NCI-H510A (cell line): ENCODE results near the gene RALGAPA1.

ENCODE experiments used
- DNase-seq: peaks from one replicate; lab custom pipeline; 2025; lab: John Stamatoyannopoulos, UW

RALGAPA1 gene

GRCh38 chr14:35535483-35536112, 273.5 kb downstream of the RALGAPA1 start:
- peak; percentile 29 for DNase-seq

GRCh38 chr14:35534873-35535482, 274.1 kb downstream of the RALGAPA1 start:
- no peak for DNase-seq

DNA sequence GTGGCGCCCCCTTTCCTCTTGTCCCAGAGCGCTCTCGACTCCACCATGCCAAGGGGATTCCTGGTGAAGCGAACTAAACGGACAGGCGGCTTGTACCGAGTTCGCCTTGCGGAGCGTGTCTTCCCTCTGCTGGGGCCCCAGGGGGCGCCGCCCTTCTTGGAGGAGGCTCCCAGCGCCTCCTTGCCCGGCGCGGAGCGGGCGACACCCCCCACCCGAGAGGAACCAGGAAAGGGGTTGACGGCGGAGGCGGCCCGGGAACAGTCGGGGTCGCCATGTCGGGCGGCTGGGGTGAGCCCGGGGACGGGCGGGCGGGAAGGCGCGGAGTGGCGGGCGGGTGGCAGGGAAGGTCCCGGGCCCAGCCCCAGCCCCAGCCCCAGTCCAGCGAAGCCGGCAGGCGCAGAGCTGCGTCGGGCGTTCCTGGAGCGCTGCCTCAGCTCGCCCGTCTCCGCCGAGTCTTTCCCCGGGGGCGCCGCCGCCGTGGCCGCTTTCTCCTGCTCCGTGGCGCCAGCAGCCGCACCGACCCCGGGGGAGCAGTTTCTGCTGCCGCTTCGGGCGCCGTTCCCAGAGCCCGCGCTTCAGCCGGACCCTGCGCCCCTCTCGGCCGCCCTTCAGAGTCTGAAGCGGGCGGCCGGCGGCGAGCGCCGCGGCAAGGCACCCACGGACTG, 274.8 kb downstream of the RALGAPA1 start:
- peak; percentile 64 for DNase-seq

DNA sequence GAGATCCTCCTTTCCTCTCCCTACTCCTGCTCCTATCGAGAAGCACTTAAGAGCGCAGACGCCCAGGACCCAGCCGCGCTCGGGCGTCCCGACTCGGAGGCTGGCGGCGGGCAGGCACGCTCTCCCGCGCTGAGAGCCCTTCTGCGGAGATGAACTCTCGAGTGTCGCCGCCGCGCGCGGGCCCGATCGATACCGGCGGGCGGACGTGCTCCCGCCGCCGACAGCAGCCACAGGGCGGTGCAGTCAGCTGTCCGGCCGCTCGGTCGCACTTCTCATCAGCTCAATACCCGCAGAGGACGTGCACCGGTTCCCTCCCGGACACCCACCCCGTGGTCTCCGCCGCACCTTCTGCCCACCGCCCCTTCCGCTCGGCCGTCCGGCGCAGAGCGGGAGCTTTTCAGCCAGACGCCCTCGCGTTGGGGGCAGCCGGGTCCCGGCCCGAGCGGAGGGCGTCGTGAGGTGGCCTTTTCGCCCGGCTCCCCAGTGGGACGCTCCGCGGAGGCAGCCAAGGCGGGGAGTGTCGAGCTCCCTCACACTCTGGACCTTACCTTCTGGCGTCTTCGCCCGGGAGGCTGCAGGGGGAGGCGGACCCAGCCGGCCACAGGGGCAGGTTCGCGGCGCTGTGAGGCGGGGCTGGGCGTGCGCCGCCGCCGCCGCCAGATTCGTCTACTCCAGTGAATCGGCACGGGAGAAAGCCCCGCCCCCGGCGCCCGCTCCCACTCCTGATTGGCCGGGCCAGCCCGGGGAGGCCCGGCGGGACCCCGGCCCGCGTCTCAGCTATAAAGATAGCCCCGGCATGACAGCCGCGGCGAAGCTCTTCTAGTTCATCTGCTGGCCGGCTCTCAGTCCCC, 275.5 kb downstream of the RALGAPA1 start, which contains the start of gene INSM2:
TSS of gene INSM2 (plus strand) at position 808 of the 851 bp plus-strand sequence. CDS start 89 bp downstream, outside the sequence.
- peak; percentile 86 for DNase-seq

DNA sequence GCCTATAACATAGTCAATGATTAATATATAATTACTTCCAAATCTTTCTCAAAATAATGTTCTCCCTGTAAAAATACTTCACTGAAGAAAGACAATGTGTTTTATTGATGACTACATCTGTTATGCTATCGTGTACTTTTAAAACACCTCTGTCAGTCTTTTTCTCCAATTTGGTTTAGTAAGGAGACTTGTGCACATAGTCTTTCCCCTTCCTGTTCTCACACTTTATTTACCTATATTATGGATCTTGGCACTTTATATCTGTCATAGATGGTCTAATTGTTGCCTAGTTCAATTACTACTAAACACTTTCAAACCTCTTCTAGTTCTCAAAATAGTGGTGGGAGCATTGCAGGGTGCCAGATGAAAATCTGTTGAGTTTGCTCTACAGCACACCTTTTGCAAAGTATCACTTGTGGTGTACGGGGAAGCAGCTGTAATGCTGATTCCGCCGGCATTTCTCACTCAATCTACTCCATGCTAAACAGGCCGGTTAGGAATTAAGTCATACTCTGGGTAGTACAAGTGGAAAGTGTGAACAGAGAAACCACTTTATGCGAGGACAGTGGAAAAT, 276.2 kb downstream of the RALGAPA1 start:
- DNase-seq = no peak

DNA sequence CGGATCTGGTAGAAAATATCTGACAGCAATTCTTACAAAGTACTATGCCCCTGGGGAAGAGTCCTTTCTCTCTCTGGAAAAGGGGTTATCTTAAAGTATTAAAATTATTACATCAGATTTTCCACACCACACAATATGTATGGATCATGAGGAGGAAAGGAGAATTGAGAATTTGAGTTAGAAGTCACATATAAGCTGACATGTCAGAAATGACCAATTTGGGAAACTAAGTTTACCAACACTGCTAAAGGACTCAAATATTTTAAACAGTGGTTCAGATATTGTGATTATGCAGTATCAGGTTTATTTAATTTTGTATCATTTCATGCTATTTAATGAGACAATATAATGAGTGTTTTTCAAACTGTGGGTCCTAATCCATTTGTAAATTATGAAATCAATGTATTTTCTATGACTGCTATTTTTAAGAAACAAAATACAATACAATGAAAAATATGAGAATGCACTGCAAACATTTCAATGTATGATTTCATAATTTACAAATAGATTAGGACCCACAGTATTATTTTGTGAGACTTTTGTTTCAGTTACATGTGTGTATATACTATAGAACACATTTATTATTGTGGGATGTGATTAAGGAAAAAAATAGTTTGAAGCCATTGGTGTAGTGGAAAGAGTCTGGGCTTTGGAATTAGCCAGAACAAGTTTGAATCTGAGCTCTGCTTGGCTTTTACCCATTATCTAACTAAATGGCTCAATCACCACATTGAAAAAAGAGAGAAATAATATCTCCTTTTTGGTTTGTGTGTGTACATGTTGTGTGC, 276.9 kb downstream of the RALGAPA1 start:
- DNase-seq = no peak

GRCh38 chr14:35526962-35527361, 282.1 kb downstream of the RALGAPA1 start:
- no peak for DNase-seq

DNA sequence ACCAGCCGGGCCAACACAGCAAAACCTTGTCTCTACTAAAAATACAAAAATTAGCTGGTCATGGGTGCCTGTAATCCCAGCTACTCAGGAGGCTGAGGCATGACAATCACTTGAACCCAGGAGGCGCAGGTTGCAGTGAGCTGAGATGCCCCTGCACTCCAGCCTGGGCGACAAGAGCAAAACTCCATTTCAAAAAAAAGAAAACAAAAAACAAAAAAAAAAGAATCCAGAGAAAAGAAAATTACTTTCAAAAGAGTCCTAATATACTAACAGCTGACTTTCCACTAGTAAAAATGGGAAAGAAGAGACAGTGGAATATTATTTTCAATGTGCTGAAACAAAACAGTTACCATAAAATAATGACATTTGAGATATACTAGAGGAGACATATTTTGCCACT, 283.4 kb downstream of the RALGAPA1 start:
- no peak for DNase-seq

DNA sequence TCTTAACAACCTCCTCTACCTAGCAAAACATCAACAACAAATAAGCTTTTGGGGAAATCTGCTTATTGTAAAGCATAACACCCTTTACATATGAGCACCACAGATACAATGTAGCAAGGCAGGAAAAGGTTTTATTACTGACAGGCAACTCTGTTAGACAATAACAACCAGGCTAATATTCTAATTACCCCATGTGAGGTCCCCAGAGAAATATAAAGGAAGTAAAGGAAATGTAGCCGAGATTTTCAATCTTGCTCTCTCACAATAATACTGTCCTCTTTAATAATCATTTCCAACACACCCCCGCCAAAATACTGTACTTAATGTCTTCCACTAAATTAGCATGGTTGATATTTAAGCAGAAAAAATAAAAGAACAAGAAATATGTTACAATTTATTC, 289.1 kb downstream of the RALGAPA1 start:
- no peak for DNase-seq

- no peak for DNase-seq
These were observed 293.2 kb downstream of the RALGAPA1 start for GRCh38 chr14:35515916-35516315.

- DNase-seq = no peak
These were observed 296.3 kb downstream of the RALGAPA1 start for GRCh38 chr14:35512765-35513164.

DNA sequence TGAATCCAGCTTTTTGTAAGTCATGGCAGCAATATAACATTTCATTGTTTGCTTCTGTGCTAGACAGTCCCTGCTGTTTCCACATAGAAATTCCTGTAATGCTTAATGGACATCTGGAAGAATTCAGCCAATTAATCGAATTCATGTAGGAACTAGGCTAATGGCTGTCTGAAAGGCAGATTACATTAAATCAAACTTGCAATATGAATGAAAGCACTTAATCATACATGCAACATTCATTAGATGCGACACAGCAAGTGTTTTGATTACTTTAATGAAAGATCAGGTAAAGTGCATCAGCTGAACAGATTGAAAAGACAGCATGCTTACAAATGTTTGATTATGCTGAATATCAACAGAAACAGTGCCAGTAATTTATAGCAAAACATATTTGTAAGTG, 299.2 kb downstream of the RALGAPA1 start:
- no peak for DNase-seq

- DNase-seq = no peak
These were observed 302.2 kb downstream of the RALGAPA1 start for GRCh38 chr14:35506927-35507326.

- DNase-seq = no peak
These were observed 302.6 kb downstream of the RALGAPA1 start for GRCh38 chr14:35506461-35506860.

- no peak for DNase-seq
These were observed 304.8 kb downstream of the RALGAPA1 start for GRCh38 chr14:35504260-35504659.

DNA sequence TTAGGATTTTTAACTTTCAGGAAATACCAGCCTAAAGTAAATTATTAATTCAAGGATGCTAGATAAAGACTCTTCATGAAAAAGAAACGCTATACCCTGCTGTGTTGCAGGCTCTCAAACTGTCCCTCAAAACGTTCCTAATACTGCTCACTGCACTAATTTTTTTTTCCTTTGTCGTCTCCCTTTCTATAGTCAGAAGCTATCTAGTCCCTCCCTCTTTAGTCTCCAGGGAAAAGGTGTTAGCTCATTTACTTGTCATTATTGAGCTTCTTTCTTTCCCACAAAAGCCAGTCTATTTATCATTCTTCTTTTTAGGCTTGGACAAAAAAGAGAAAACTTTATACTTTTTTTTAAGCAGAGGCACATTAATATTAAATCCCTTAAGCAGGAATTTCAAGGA, 305.4 kb downstream of the RALGAPA1 start:
- no peak for DNase-seq

GRCh38 chr14:35499180-35499579, 309.9 kb downstream of the RALGAPA1 start:
- DNase-seq = no peak

DNA sequence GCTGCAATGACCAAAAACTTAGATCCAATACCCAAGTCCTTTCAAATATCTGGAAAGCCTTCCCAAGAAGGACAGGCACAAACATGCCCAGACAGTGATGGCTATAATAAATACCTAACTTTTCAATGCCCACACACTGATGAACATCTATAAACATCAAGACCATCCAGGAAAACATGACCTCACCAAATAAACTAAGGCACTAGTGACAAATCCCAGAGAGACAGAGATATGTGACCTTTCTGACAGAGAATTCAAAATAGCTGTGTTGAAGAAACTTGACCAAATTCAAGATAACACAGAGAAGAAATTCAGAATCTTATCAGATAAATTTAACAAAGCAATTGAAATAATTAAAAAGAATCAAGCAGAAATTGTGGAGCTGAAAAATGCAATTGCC, 313.8 kb downstream of the RALGAPA1 start:
- DNase-seq = no peak

DNA sequence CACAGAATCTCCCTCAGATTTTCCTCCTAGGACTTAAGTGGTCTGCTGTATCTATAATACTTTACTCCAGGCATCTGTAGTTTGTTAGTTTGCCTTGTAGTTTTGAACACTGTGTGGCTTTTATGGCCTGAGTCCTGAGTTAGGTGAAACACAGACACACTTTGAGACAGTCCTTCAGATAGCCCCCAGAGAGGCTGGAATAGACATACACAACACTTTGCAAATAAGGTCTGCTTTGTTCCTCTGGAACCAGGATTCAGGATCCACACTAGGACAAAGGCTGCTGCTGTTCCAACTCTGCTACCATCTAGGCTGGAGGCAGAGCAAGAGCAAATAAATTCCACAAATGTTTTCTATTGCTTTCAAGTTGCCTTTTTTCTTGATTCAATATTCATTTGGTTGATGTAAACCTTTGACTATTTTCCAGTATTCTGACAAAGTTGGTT, 316.5 kb downstream of the RALGAPA1 start:
- no peak for DNase-seq
